ENCODE results near the gene TNN. TPM values are rescaled to one million over a fixed set of nuclear protein-coding genes. Genes with fewer than 3 reads are reported as not detected.

The TNN gene
- total RNA-seq, 2 experiments from 2014 or later, result not detected

GRCh38 chr1:175130649-175131045 is 63.0 kb downstream of the TNN start:
- Mint-ChIP-seq H3K27me3 (peaks cover 12% of the 10 kb centered on the region), H3K9me3 (no peaks in the 10 kb centered on the region), H3K36me3 (ENCODE audit: low read depth) (no peaks in the 10 kb centered on the region), H3K4me1 (ENCODE audit: low read depth) (no peaks in the 10 kb centered on the region), H3K4me3 (no peak overlapping the region), H3K27ac (no peak overlapping the region)
- H3K27ac ChIP-seq (ENCODE audit: low read depth in 1 of 2, low read length in 2 of 2), result no peak overlapping the region
- CTCF ChIA-PET, result no interaction called here
- H3K4me3 ChIP-seq (ENCODE audit: low read length), result no peak overlapping the region
- DNase-seq, result no peak
- no peak for ATAC-seq (ENCODE audit: poor library complexity)
- H3K27me3 ChIP-seq (ENCODE audit: control insufficient read depth in 1 of 2, insufficient read depth in 2 of 2, low read length in 2 of 2), result peaks cover 2 to 4% of the 10 kb centered on the region in 2 experiments
- H3K36me3 ChIP-seq (ENCODE audit: insufficient read depth, low read length), result no peaks in the 10 kb centered on the region
- POLR2A ChIA-PET, result no interaction called here
- H3K4me1 ChIP-seq (ENCODE audit: insufficient read depth, low read length), result peaks cover 2% of the 10 kb centered on the region
- intact Hi-C loops (cut with DNase I, micrococcal nuclease), result no loop called here
- no peak for TF ChIP-seq CTCF (IDR thresholded peaks at IDR 0.05)
- no peaks in the 10 kb centered on the region for H3K9me3 ChIP-seq (ENCODE audit: control insufficient read depth in 1 of 2, insufficient read depth in 1 of 2, low read length in 2 of 2)

GRCh38 chr1:175131095-175131494 is 63.5 kb downstream of the TNN start:
- Mint-ChIP-seq H3K4me1 (ENCODE audit: low read depth) (no peaks in the 10 kb centered on the region), H3K27ac (no peak overlapping the region)
- CTCF ChIA-PET, result no interaction called here

GRCh38 chr1:175132436-175132835 is 64.8 kb downstream of the TNN start:
- H3K27ac ChIP-seq (ENCODE audit: low read depth in 1 of 2, low read length in 2 of 2), result no peak overlapping the region
- intact Hi-C loops (cut with DNase I, micrococcal nuclease), result no loop called here
- ChIA-PET CTCF (no interaction called here), POLR2A (no interaction called here)
- Mint-ChIP-seq H3K36me3 (ENCODE audit: low read depth) (no peaks in the 10 kb centered on the region), H3K27ac (no peak overlapping the region), H3K4me3 (no peak overlapping the region), H3K9me3 (no peaks in the 10 kb centered on the region), H3K4me1 (ENCODE audit: low read depth) (no peaks in the 10 kb centered on the region), H3K27me3 (peaks cover 30% of the 10 kb centered on the region)
- ATAC-seq (ENCODE audit: poor library complexity) (no peak), DNase-seq (no peak)
- H3K4me3 ChIP-seq (ENCODE audit: low read length), result no peak overlapping the region
- no peak for TF ChIP-seq CTCF (IDR thresholded peaks at IDR 0.05)
- no peaks in the 10 kb centered on the region for H3K36me3 ChIP-seq (ENCODE audit: insufficient read depth, low read length)
- H3K4me1 ChIP-seq (ENCODE audit: insufficient read depth, low read length), result peaks cover 2% of the 10 kb centered on the region
- H3K27me3 ChIP-seq (ENCODE audit: control insufficient read depth in 1 of 2, insufficient read depth in 2 of 2, low read length in 2 of 2), result peaks cover 5 to 10% of the 10 kb centered on the region in 2 experiments
- no peaks in the 10 kb centered on the region for H3K9me3 ChIP-seq (ENCODE audit: control insufficient read depth in 1 of 2, insufficient read depth in 1 of 2, low read length in 2 of 2)

More at GRCh38 chr1:175131095-175131494, 63.5 kb downstream of the TNN start:
- Histone ChIP-seq H3K4me1 (ENCODE audit: insufficient read depth, low read length) (peaks cover 2% of the 10 kb centered on the region), H3K27me3 (ENCODE audit: control insufficient read depth in 1 of 2, insufficient read depth in 2 of 2, low read length in 2 of 2) (peaks cover 4 to 5% of the 10 kb centered on the region in 2 experiments), H3K27ac (ENCODE audit: low read depth in 1 of 2, low read length in 2 of 2) (no peak overlapping the region), H3K9me3 (ENCODE audit: control insufficient read depth in 1 of 2, insufficient read depth in 1 of 2, low read length in 2 of 2) (no peaks in the 10 kb centered on the region), H3K4me3 (ENCODE audit: low read length) (no peak overlapping the region), H3K36me3 (ENCODE audit: insufficient read depth, low read length) (no peaks in the 10 kb centered on the region)
- Mint-ChIP-seq H3K27me3 (peaks cover 17% of the 10 kb centered on the region), H3K36me3 (ENCODE audit: low read depth) (no peaks in the 10 kb centered on the region), H3K9me3 (no peaks in the 10 kb centered on the region), H3K4me3 (no peak overlapping the region)
- ATAC-seq (ENCODE audit: poor library complexity) (no peak), DNase-seq (no peak)
- intact Hi-C loops (cut with DNase I, micrococcal nuclease), result no loop called here
- TF ChIP-seq CTCF (IDR thresholded peaks at IDR 0.05), result no peak
- POLR2A ChIA-PET, result no interaction called here
